Esophagus squamous epithelium (tissue), 4 donors: ENCODE measurements around the gene NOTCH4.

Source experiments
- CTCF ChIP-seq, 6 experiments: fragments of 450-650 bp in 4 of 6; fragments of 200-600 bp in 2 of 6; sonication (generic) in 2 of 6; IDR thresholded peaks; one replicate each; pipeline ENCODE4 v1.5.1; 2016 to 2019; ENCODE audit warnings: antibody characterized with exemption in 6 of 6, mild to moderate bottlenecking in 4 of 6, moderate library complexity in 4 of 6
- POLR2A ChIP-seq, 4 donors: fragments of 450-650 bp; IDR thresholded peaks; one replicate each; pipeline ENCODE4 v1.6.1; 2017; ENCODE audit warnings: antibody characterized with exemption in 4 of 4, mild to moderate bottlenecking in 4 of 4, moderate library complexity in 3 of 4

- no peak for TF ChIP-seq CTCF (IDR thresholded peaks at IDR 0.05)
- TF ChIP-seq POLR2A (IDR thresholded peaks at IDR 0.05): no peak
These were observed 56.1 kb downstream of the NOTCH4 start for GRCh38 chr6:32167761-32168262.
